Testis (tissue), 2 donors: Measurements from ENCODE around the gene MMP28.

Source experiments
- CTCF ChIP-seq, 3 experiments: fragments of 450-650 bp in 2 of 3; fragments of 200-600 bp in 1 of 3; sonication (generic) in 1 of 3; IDR thresholded peaks; one replicate each; pipeline ENCODE4 v1.5.1; 2016 to 2019; ENCODE audit warnings: antibody characterized with exemption in 3 of 3, mild to moderate bottlenecking in 2 of 3, moderate library complexity in 1 of 3
- POLR2A ChIP-seq: fragments of 450-650 bp; IDR thresholded peaks from one replicate; pipeline ENCODE4 v1.6.1; 2017; ENCODE audit warnings: antibody characterized with exemption, mild to moderate bottlenecking, moderate library complexity

GRCh38 chr17:35725802-35726126 is 69.7 kb downstream of the MMP28 start:
- TF ChIP-seq CTCF (IDR thresholded peaks at IDR 0.05) (no peak), POLR2A (no peak)
